GM21526 (cell line): ENCODE results near the gene C10orf90.
"Not testable (repeated sequence)": the region's sequence is repeated elsewhere in the genome, so short reads cannot be mapped to it uniquely, and the experiment has no call there.

Source experiments
- ATAC-seq: cut with Tn5 transposase; IDR thresholded peaks from one replicate; pipeline ENCODE4 v1.9.1; 2021; ENCODE audit warnings: moderate library complexity; ENCODE audit not compliant: unreplicated experiment, low FRiP score

C10orf90 gene

DNA sequence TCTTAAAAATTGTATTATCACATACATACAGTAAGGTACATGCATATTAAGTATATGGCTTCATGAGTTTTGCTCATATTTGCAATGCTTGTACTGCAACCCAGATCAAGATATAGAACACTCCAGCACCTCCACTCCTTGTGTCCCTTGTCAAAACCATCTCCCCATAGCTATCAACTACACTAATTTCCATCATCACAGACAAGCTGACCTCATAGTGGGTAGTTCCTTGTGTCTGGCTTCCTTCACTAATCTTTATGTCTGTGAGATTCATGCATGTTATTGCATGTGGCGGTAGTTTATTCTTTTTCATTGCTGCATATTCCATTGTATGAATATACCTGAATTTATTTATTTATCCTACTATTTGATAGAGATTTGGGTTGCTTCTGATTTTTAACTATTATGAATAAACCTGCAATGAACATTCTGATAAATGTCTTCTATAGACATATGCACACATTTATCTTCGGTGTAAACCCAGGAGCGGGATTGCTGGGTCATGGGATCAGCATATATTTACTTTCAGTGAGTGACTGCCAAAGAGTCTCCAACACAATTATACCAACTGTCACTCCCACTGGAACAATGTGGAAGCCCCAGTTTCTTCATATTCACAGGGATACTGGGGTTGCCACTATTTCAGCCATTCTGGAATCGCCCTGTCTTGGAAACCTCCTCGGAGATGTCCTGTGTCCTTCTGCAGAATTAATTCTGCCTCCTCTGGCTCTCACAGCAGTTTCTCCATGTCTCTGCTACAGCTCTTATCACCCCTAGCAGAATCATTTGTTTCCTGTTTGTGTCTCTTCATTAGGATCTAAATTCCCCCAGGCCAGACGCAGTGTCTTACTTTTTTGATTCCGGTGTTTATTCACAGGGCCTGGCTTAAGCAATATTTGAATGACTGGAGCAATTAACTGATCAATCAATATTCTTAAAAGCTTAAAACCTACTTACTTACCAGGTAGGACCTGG is 267.5 kb downstream of the C10orf90 start:
- no peak for ATAC-seq

DNA sequence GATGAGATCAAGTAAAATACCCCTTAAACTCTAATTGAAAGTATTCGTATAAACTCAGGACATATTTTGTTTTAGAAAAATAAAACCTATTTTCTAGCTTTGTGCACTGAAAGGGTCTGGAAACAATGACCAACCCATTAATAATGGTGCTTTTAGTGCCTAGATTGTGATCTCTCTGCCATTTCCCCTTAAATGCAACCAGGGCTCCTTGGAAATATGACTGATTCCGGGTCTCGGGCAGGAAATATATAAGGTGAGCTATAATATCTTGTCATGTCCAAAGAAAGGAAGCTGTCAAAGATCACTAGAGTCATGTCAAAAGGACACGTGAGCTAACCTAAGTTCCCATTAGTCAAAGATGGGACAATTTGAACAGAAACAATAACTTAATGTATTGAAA is 269.9 kb downstream of the C10orf90 start:
- ATAC-seq = no peak

DNA sequence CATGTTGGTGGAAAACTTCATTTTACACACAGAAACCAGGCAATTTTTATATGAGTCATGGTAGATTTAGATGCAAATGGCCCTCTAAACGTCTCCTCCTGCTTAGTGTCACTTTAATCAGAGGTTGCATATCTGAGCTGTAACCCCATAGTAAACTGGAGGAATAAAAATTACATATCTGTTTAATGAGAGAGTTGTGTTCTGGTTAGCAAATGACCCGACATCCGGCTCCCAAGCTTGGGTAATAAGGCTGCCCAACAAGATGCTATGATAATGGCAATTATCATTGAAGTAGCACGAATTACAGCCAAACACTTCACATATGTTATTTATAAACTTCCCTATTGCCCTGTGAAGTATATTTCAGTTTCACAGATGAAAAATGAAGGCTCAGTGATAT is 271.6 kb downstream of the C10orf90 start:
- ATAC-seq = no peak

DNA sequence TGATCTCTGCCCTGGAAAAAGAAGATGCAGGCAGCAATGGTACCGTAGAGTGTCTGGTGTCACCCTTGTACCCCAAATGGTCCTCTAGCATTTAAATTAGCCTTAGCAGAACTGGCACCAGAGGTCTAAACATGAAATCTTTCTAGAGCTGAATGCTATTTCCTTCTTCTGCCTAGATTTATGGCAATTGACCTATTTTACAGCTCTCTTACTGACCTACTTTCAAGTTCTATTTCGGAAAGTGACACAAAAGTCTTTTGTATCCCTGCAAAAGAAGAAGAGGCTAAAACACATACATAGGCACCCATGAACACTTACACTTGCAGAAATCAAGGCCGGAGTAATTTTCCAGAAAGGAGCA is 272.1 kb downstream of the C10orf90 start:
- no peak for ATAC-seq

DNA sequence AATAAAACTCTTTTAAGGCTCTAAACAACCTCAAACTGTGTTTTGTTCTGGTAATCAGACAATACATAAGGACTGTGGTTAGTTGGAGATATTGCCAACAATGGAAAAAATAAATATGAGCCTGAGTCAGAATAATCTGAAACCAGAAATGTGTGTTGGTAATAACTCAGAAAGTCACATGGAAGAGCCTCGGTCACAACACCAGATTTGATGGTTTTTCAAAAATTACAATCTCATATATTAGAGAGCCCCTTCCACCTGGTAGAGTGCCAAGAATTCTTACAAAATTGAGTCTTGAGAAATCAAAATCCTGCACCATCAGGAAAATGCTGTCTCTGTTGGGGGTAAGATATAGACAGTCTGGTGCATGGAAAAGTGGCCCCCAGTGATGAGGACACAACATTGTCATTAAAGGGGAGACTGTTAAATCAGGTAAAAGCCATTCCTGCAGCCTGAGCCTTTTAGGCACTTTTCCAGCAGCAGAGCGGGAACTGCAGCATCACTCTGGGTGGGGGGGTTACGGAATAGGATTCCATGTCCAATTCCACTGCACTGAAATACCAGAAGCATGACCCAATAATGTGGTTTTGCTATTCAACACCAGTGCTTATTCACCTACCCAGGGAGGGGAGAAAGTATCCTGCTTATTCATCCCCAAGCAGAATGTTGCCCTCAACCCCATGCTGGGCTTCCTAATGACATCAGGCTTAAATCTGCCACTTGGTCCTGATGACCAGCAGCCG is 272.7 kb downstream of the C10orf90 start:
- no peak for ATAC-seq

DNA sequence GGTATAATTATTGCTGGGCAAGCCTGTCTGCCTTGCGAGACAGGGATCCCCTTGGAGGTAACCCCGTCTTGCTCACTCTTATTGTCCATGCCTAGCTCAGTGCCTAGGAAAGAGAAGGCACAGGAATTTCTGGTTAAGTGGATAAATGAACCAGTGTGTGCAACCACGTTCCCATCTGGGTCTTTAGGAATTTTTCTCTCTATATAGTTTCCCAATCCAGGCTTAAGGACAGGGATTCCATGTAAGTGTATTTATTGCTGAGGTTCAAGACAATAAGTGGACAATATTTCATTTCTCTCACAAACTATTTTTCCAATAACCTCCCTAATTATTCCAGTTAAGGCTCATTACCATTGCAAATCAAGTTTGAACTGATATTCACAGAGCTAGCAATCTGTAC is 273.3 kb downstream of the C10orf90 start:
- ATAC-seq = no peak

DNA sequence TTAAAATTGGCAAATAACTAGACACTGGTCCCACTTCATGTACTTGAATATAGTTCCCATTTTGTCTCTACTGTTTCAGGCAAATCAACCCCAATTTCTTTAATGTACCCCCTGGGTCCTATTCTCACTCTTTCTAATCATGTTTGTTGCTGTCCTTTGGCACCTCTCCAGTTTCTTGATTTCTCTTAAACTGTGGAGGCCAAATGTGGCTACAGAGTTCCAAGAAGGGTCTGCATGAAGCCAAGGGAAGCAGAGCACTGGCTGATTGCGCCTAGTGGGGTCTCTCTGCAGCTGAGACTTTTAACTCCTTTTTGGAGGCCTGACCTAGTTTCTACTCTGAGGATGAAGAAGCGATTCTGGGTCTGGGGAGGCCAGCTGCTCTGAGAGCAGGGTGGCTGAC is 275.5 kb downstream of the C10orf90 start:
- no peak for ATAC-seq

DNA sequence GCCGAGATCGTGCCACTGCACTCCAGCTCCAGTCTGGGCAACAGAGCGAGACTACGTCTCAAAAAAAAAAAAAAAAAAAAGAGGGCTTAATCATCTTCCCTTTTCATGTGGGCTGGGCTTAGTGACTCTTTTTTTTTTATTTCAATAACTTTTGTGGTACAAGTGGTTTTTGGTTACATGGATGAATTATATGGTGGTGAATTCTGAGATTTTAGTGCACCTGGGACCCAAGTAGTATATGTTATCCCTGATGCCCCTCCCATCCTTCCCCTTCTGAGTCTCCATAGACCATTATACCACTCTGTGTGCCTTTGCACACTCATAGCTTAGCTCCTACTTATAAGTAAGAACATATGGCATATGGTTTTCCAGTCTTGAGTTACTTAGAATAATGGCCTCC is 277.4 kb downstream of the C10orf90 start:
- no peak for ATAC-seq

DNA sequence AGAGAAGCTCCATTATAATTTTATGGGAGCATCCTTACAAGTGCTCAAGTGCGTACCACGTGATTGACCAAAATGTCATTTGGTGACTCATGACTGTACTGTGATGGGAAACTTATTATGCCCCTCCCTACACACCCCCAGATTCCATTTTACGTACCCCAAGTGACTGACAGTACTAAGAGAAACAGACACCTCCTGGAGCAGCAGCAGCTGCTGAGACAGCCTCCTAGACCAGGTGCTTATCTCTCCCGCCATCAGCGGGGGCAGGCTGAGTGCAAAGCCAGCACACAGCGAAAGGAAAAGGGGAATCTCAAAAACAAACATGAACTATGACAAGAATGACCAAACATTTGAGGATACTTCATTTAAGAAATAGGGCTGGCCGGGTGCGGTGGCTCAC is 278.0 kb downstream of the C10orf90 start:
- no peak for ATAC-seq

DNA sequence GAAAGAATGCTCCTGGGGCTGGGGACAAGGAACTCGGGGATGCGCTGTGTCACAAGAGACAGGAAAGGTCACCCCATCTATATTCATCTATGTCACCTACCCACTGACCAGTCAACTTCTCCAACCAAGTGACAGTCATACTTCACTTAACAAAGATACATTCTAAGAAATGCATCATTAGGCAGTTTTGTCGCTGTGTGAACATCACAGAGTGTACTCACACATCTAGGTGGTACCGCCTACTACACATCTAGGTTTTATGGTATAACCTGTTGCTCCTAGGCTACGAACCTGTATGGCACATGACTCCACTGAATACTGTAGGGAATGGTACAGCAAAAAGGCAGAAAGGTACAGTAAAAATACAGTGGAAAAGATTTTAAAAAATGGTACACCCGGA is 278.4 kb downstream of the C10orf90 start:
- no peak for ATAC-seq

DNA sequence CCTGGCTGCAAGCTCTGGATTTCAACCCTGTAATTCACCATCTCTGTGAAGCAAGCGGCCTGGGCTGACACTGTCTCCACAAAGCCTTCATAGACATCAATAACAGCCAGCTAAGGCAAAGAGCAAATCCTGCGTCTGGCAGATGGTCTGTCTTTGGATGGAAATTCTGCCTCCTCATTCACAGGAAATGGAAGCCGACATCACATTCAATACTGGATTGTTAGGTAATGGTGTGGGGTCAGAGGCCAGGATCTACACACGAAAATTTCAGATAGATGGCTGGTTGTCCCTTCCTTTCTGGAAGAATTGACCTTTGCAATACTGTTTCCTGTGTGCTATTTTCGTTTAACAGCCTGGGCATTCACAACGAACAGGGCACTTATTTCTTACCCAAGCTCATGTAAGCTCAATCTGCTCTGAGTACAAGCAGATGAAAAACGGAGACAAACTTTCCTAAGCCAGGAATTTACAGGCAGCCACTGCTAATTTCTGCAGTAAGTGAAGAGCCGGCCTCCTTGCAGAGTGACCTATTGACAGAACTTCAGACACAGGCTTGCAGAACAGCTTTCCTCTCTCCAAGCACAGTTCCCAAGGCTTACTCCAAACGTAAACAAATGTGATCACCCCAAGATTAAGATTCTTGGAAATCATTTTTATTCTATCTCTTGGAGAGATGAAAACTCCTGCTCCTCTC is 279.2 kb downstream of the C10orf90 start:
- ATAC-seq = no peak

DNA sequence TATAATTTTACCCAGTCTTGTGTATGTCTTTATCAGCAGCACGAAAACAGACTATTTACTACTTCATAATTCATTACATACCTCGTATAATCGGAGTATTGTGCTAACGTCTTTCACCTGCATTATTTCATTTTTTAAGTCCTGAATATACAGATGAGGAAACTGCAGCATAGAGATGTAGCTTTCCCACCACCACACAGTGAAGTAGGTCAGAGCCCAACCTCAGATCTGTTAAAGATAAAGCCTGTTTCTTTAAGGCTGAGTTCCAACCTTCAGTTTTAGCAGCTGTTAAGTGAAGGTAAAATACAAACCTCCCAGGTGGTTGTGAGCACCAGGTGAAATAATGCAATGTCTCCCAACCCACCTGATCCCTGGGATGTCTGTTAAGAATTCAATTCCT is 280.2 kb downstream of the C10orf90 start:
- no peak for ATAC-seq

DNA sequence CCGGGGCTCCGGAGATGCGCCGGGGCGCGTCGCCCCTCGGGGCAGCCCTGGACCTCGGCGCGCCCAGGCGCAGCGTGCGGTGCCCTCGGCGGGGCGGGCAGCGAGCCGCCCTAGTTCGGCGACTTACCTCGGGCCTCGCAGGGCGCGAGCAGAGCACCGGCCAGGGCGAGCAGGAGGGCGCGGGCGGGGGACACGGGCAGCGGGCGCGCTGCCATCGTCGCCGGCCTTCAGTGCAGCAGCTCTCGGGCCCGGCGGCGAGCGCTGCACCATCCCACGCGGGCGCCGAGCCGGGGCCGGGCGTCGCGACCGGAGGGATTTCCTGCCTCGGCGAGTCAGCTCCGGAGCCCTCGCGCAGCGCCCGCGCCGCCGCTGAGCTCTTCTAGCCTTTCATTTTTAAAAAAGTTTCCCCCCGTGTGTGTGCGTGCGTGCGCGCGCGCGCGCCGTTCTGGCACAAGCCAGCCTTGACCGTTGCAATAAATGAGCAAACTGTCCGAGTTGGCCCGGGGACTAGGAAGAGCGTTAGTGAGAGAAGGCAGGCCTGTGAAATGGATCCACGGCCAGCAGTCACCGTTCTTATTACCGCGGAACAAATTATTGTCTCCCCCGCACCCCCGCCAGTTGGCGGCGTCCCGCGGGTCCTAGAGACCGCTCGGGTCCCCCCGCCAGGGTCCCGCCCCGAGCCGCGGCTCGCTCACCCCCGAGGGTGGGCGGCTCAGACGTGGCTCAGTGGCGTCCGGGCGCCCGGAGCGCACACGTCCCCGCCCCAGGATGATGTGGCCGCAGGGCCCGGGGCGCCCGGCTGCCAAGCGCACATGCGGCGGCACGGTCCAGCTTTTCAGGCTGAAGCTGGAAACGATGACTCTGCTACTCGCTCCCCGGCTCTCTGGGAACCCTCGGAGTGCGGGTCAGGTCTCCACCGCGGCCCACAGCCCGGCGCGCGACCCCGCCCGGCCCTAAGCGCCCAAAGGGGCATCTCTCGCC is 282.3 kb downstream of the C10orf90 start, which contains the start of gene ADAM12:
Gene ADAM12, minus strand, starts transcription at position 547 of the 981 bp plus-strand sequence. Its CDS starts 332 bp downstream, at position 215.
- no peak for ATAC-seq

DNA sequence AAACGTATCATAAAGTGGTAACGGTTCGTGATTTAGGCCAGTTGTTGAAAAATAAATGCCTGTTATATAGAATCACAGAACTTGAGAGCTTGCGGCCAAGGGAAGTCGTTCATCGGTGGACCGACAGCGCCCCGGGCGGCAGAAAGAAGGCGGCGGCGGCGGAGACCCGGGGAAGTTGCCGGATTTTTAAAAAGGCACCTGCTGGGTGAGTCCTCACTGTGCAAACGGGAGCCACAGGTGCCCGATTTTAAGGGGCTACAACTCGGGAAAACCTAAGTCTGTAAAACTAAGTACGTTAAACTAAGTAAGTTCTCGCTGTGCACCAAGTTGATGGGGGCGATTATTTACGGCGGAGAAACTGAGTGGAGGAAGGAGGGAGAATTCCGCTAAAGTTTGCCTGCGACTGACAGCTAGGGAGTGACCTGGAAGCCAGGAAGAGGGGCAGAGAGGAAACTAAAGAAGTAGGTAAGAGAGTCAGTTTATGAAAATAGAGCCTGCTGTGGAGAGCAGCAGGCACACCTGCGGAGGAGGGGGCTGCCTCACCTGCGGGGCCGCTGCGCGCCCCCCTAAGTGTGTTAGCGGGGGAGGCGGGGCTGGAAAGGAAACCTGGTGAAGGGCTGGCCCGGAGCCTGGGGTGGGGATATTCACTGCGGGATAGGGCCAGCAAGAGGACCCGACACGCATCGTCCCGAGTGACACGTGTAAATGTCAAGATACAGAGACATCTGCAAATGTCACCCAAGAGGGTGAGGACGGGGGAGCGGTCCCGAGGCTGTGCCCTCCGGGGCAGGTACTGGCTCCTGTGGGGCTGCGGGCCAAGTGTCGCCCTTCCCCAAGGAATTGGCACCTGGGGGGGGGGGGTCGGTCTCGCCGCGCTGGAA is 283.2 kb downstream of the C10orf90 start:
- no peak for ATAC-seq

DNA sequence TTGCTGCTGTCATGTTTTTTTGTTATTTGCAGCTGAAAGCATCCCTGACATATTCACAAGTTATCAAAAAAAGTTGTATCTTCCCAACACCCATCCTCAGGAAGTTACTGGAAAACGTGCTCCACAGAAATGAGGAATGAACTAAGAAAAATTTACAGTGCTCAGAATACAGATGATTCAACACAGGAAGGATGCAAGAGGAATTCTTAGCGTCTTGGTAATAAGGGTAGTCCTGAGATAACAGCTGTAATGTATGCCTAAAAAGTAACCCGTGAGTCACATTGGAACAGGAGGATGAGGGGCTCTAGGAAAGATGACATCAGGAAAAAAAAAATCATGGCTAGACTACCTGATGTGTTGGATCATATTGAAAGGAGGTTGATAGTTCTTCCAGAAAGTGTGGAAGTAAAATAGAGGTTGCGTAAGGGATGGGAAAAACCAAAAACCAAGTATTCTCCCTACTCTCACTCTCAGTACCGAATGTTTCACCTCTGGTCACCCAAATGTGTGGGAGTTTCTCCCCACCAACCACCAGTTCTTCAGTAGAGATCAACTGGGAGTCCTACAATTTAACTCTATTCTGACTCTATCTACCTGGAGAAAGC is 286.1 kb downstream of the C10orf90 start:
- ATAC-seq = no peak

DNA sequence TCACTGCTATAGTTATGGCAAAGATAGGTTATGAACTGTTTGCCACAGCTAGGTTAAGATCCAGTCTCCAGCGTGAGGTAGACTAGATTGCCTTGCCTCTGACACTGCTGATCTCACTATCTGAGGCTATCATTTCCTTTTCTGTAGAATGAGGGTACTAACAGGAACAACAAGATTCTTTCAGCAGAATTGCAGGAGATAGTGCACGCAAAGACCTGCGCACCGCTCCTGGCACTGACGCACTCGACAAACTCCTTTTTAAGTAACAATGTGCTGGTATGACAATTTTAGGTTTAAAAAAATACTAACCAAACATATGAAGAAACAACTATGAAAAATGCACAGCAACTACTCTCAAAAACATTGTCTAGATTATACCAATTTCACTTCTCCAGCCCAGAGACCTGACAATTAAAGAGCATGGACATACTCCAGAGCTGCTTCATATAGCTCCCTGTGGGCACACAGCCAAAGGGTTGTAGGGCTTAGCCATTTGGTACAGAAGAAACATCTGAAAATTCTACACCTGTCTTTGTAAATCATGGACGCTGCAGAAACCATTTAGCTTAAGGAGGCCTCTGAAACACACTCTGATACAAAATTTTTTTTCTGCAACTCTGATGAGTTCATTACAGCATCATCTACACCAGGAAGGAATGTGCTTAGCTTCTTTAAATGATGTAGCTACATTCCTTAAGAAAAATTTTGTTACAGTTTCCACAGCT is 290.0 kb downstream of the C10orf90 start:
- no peak for ATAC-seq

DNA sequence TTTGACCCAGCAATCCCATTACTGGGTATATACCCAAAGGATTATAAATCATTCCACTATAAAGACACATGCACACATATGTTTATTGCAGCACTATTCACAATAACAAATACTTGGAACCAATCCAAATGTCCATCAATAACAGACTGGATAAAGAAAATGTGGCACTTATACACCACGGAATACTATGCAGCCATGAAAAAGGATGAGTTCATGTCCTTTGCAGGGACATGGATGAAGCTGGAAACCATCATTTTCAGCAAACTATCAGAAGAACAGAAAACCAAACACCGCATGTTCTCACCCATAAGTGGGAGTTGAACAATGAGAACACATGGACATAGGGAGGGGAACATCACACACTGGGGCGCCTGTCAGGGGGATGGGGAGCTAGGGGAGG is 291.3 kb downstream of the C10orf90 start:
- not testable (repeated sequence) for ATAC-seq

DNA sequence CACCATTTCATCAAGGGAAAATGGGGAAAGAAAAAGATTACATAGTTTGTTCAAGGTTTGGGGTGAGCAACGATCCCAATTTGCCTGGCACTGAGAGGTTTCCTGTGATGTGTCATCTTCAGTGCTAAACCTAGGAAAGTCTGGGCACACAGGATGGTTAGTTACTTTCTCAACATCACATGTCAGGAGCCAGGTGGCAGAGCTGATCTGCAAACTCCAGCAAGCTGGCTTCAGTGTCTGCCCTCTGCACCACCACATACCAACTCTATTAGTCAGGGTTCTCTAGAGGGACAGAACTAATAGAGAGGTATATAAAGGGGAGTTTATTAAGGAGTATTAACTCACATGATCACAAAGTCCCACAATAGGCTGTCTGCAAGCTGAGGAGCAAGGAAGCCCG is 293.5 kb downstream of the C10orf90 start:
- ATAC-seq = no peak
